T-helper 9 cell (primary cell): ENCODE measurements around the gene ZNF566.
A peak's percentile ranks its signal among the peaks of the same experiment; 100 is the strongest.

ENCODE experiments used
- DNase-seq: peaks from one replicate; pipeline ENCODE4 v3.0.0-alpha.2; 2020

The ZNF566 gene

DNA sequence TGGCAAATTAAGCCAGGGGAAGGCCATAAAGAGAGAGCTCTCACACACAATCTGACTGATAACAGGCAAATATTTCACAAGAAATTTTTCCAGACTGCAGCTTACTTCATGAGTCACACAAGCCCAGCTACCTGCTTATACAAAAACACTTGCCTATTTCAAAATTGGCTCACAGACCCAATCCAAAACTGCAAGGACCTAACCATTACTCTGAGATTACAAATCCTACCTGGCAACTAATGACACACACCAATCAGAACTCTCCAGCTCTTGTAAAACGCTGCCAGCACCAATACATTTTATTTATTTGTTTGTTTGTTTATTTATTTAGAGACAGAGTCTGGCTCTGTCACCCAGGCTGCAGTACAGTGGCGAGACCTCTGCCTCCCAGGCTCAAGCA lies 52.8 kb downstream of the ZNF566 start:
- DNase-seq: no peak

DNA sequence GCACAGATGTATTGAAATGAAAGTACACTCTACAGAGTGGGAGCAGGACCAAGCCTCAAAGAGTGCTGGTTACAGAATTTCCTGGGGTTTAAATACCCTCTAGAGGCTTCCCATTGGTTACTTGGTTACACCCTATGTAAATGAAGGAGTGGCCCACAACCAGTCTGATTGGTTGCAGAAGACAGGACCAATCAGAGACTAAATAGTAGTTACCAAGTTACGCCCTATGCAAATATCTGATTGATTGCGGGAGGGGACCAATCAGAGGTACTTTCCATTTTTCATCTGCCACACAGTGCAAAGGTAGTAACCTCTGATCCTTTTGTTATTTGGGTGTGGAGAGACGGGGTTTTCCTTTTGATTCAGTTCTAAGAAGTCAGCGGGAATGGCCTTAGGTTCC lies 65.4 kb downstream of the ZNF566 start:
- DNase-seq: no peak

DNA sequence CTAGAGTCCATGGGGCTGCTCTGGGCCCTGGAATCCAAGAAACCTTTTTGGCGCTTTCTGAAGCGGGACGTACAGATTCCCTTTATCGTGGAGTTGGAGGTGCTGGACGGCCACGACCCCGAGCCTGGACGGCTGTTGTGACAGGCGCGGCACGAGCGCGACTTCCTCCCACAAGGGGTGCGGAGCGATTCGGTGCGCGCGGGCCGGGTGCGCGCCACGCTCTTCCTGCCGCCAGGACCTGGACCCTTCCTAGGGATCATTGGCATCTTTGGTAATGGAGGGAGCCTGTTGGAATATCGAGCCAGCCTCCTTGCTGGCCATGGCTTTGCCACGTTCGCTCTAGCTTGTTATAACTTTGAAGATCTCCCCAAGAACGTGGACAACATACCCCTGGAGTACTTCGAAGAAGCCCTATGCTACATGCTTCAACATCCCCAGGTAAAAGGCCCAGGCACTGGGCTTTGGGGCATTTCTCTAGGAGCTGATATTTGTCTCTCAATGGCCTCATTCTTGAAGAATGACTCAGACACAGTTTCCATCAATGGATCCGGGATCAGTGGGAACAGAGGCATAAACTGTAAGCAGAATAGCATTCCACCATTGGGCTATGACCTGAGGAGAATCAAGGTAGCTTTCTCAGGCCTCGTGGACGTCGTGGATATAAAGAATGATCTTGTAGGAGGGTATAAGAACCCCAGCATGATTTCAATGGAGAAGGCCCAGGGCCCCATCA lies 67.4 kb downstream of the ZNF566 start:
- DNase-seq: no peak

DNA sequence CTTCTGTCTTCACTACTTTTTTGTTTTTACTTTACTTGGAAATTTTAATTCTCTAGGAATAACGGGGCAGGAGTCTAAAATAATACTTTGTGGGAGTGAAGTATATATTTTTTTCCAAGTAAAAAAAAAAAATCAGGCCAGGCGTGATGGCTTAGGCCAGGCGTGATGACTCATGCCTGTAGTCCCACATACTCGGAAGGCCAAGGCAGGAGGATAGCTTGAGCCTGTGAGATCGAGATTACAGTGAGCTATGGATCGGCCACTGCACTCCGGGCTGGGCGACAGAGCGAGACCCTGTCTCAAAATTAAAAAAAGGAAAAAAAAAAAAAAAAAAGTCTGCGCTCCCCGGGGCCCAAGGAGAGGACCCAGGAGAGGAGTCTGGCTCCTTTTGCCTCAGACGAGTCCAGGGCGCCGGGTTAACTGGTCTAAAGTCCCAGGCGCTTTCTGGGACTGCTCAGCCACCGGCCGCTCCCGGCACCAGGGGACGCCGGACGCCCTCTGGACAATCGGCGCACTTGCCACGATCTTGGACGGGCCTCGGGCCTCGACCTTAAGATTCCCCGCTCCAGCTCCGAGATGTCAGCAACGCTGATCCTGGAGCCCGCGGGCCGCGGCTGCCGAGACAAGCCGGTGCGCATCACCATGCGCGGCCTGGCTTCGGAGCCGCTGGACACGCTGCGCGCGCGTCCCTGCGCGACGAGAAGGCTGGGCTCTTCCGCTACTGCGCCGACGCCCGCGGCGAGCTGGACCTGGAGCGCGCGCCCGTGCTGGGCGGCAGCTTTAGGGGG lies 68.2 kb downstream of the ZNF566 start:
- DNase-seq: no peak

DNA sequence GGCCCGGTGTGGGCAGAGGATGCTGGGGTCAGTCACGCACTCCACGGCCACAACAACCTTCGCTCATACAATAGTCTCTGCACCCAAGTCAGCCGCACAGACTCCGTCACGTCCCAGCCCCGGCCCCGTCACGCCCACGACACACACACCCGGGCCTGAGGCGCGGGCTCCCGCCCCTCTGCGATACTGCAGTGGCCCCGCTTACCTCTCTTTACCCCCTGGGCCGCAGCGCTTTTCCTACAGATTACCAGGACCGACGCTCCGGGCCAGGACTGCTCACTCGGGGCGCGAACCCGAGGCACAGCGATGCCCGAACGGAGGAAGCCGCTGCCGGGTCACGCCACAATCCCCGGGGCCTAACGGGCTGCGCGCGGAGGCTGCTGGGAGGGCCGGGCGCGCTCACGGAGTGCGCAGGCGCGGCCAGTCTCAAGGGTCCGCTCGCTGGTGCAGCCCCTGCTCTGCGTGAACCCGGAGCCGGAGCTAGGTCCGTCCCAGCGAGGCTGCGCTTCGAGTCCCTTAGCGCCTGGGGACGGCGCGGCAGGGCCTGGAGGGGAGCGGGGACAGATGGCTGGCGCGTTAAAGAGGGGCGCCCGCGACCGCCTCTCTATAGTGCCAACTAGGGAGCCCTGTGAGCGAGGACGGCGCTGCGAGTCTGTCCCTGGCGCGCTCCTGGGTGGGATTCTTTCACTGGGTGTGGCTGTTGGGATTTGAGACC lies 70.9 kb downstream of the ZNF566 start, which contains the start of gene ZFP82:
Gene ZFP82, minus strand, starts transcription at position 358 of the 715 bp plus-strand sequence. CDS start 8,855 bp downstream, outside the sequence.
- peak; percentile 48 for DNase-seq

DNA sequence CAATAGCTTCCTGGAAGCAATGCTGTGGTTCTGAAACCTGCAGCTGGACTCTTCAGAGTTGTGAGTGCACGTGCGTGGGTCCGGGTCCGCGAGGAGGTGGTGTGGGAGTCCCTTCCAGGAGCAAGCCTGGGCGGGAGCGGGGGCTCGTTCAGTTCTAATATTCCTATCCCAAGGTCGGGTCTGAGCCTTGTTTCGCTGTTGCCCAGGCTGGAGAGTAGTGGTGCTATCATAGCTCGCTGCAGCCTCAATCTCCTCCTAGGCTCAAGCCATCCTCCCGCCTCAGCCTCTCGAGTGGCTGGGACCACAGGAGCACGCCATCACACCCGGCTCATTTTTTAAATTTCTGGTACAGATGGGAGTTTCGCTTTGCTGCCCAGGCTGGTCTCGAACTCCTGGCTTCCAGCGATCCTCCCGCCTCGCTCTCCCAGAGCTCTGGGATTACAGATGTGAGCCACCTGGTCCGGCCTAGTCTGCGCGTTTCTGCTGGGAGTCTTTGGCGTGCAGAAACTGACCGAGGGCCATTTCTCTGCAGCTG lies 71.5 kb downstream of the ZNF566 start:
- no peak for DNase-seq

DNA sequence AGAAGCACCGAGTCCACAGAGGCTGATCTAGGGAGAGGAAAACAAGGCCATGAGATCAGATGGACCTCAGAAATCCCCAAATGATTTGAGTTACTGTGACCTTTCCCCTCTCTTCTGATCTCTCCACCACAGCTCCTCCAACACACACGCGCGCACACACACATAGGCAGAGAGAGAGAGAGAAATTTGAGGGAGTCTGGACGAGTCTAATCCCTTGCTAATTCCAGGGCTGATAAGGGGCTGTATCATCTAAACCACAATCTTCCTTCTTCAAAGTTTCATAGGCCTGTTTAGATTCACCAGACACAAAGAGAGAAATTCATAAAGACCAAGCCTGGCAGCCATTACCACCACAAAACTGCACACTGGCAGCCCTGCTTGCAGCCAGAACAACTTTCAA lies 79.5 kb downstream of the ZNF566 start:
- DNase-seq: no peak

DNA sequence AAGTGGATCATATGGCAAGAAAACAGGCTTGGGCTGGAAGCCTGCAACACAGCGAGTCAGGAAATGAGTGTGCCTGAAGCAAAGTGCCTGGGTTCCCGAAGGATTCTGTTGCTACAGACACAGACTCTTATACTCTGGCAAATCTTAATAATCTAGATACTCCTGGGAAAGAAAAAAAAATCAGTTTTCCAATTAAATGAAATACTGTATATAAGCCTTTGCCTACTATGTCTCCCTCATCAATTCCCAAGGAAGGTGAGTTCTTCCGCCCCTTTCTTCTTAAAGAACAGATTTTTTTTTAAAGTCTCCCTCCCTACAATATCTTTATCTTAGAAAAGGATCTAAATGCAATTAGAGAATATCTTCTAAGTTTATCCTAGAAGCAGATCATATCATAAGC lies 81.3 kb downstream of the ZNF566 start:
- no peak for DNase-seq

DNA sequence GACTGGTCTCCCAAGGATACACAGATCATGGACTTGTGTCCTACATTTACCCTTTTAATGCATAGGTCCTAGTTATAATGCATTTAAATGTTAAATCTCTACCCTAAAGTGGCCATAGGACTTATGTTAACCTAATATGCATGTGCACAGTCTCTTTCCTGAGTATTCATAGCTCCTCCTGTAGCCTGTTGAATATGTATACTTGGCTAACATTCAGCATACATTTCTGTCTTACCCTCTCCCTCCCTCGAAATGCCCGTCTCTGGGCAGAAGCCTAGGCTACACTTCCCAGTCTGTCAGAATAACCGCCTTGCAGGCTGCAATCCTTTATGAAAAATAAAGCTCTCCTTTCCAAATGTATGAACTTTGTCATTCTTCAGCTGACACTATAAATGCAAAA lies 84.9 kb downstream of the ZNF566 start:
- no peak for DNase-seq

DNA sequence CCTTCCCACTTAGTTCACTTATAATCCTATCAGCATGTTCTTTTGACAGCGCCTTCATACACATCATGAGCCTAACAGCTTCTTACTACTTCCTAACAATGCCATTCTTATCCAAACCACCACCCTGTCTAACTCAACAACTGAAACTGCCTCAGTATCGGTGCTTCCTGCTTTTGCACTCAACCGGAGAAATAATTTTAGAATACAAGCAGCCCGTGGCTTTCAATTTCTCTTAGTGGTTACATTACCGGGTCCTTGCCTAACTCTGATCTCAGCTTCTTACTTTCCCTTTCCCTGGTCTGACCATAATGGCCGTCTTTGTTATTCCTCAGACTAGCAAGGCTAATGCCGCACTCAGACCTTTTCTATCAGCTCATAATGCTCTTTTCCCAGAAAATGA lies 87.9 kb downstream of the ZNF566 start:
- DNase-seq: no peak

DNA sequence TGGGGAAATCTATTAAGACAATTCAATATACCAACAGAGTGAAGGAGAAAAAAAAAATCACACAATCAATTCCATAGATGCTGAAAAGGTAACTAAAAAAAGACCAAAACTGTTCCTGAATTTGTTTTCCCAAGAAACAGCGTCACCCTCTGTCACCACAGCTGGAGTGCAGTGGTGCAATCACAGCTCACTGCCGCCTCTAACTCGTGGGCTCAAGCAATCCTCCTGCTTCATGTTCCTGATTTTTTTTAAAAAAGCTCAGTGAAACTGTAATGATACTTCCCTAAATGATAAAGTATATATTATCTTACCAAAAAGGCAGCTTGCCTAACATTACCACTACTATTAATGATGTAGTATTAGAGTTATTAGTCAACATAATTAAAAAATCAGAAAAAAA lies 90.8 kb downstream of the ZNF566 start:
- no peak for DNase-seq
